ENCODE measurements around the gene GNAO1.

The GNAO1 gene

GRCh38 chr16:56269811-56270684 lies 78.8 kb downstream of the GNAO1 start:
- peak; percentile 16 for DNase-seq (ENCODE audit: low read depth)
- TF ChIP-seq CTCF (IDR thresholded peaks at IDR 0.05; ENCODE audit: control insufficient read depth, insufficient read depth, low read depth, low read length, missing control alignments) = peak; percentile 52
- H3K4me3 ChIP-seq (ENCODE audit: control insufficient read depth, low read depth, low read length) = no peak overlapping the region

- TF ChIP-seq CTCF (IDR thresholded peaks at IDR 0.05; ENCODE audit: control insufficient read depth, insufficient read depth, low read depth, low read length, missing control alignments) = no peak
- DNase-seq (ENCODE audit: low read depth) = no peak
- no peak overlapping the region for H3K4me3 ChIP-seq (ENCODE audit: control insufficient read depth, low read depth, low read length)
Measured at GRCh38 chr16:56270828-56271227, 79.5 kb downstream of the GNAO1 start.

- no peak for DNase-seq (ENCODE audit: low read depth)
- no peak overlapping the region for H3K4me3 ChIP-seq (ENCODE audit: control insufficient read depth, low read depth, low read length)
- TF ChIP-seq CTCF (IDR thresholded peaks at IDR 0.05; ENCODE audit: control insufficient read depth, insufficient read depth, low read depth, low read length, missing control alignments) = no peak
Measured at GRCh38 chr16:56272583-56272894, 81.2 kb downstream of the GNAO1 start.

- DNase-seq (ENCODE audit: low read depth) = no peak
- H3K4me3 ChIP-seq (ENCODE audit: control insufficient read depth, low read depth, low read length) = no peak overlapping the region
- TF ChIP-seq CTCF (IDR thresholded peaks at IDR 0.05; ENCODE audit: control insufficient read depth, insufficient read depth, low read depth, low read length, missing control alignments) = no peak
Measured at GRCh38 chr16:56273615-56274014, 82.3 kb downstream of the GNAO1 start.

DNA sequence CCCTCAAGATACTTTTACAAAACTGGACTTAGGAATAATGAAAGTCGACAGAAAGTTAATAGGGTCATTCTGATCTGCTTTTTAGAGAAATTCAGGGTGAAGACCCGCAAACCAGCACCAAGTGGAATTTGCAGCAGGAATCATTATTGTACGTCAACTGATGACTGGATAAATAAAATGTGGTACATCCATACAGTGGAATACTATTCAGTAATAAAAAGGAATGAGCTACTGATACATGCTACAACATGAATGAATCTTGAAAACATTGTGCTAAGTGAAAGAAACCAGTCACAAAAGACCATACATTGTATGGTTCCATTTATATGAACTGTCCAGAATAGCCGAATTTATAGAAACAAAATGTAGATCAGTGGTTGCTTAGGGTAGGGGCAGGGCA lies 83.1 kb downstream of the GNAO1 start:
- no peak for TF ChIP-seq CTCF (IDR thresholded peaks at IDR 0.05; ENCODE audit: control insufficient read depth, insufficient read depth, low read depth, low read length, missing control alignments)
- DNase-seq (ENCODE audit: low read depth) = no peak
- no peak overlapping the region for H3K4me3 ChIP-seq (ENCODE audit: control insufficient read depth, low read depth, low read length)

GRCh38 chr16:56275076-56275475 lies 83.8 kb downstream of the GNAO1 start:
- DNase-seq (ENCODE audit: low read depth) = peak; percentile 5
- H3K4me3 ChIP-seq (ENCODE audit: control insufficient read depth, low read depth, low read length) = no peak overlapping the region
- TF ChIP-seq CTCF (IDR thresholded peaks at IDR 0.05; ENCODE audit: control insufficient read depth, insufficient read depth, low read depth, low read length, missing control alignments) = no peak
